H9 (cell line): ENCODE measurements around the gene MATK. TPM values are rescaled to one million over a fixed set of nuclear protein-coding genes. Genes with fewer than 3 reads are reported as not detected.

Experiments used
- DNase-seq: peaks from one replicate; pipeline ENCODE4 v3.0.0-alpha.2; 2017
- H2AFZ ChIP-seq: one replicate; pipeline ENCODE4 v1.6.1; 2013; ENCODE audit warnings: mild to moderate bottlenecking, low read length, control low read depth, moderate library complexity
- H2AK5ac ChIP-seq: 2 replicates; pipeline ENCODE4 v1.6.1; 2013; ENCODE audit warnings: low read length, control low read depth, mixed read lengths; ENCODE audit not compliant: insufficient read length
- H2BK120ac ChIP-seq: one replicate; pipeline ENCODE4 v1.6.1; 2013; ENCODE audit warnings: low read depth, mild to moderate bottlenecking, low read length, control low read depth, inconsistent platforms; ENCODE audit not compliant: poor library complexity, severe bottlenecking
- H2BK12ac ChIP-seq: 2 replicates; pipeline ENCODE4 v1.6.1; 2013; ENCODE audit warnings: low read length, control low read depth, mixed read lengths, low read depth; ENCODE audit not compliant: insufficient read length
- H2BK15ac ChIP-seq: 2 replicates; pipeline ENCODE4 v1.6.1; 2013; ENCODE audit warnings: low read depth, low read length, control low read depth
- H2BK20ac ChIP-seq: one replicate; pipeline ENCODE4 v1.6.1; 2013; ENCODE audit warnings: low read depth, mild to moderate bottlenecking, low read length, control low read depth, inconsistent platforms; ENCODE audit not compliant: poor library complexity, severe bottlenecking
- H2BK5ac ChIP-seq: 2 replicates; pipeline ENCODE4 v1.6.1; 2013; ENCODE audit warnings: low read length, control low read depth, mixed read lengths; ENCODE audit not compliant: insufficient read length
- H3K14ac ChIP-seq: 2 replicates; pipeline ENCODE4 v1.6.1; 2013; ENCODE audit warnings: low read length, control low read depth; ENCODE audit not compliant: insufficient read depth
- H3K18ac ChIP-seq: 2 replicates; pipeline ENCODE4 v1.6.1; 2013; ENCODE audit warnings: low read depth, mild to moderate bottlenecking, mixed read lengths, low read length, control low read depth; ENCODE audit not compliant: insufficient read length
- H3K23ac ChIP-seq: 2 replicates; pipeline ENCODE4 v1.6.1; 2013; ENCODE audit warnings: low read length, control low read depth, mixed read lengths, low read depth; ENCODE audit not compliant: insufficient read length
- H3K23me2 ChIP-seq: 2 replicates; pipeline ENCODE4 v1.6.1; 2013; ENCODE audit warnings: low read depth, mild to moderate bottlenecking, mixed read lengths, low read length, control low read depth; ENCODE audit not compliant: insufficient read length, poor library complexity, severe bottlenecking
- H3K27ac ChIP-seq: 2 replicates; pipeline ENCODE4 v1.5.1; 2013; ENCODE audit warnings: low read length, control low read depth, mixed read lengths, low read depth; ENCODE audit not compliant: insufficient read length
- H3K27me3 ChIP-seq: 2 replicates; pipeline ENCODE4 v1.6.1; 2013; ENCODE audit warnings: low read length, control low read depth, inconsistent platforms; ENCODE audit not compliant: insufficient read depth
- H3K4ac ChIP-seq: 2 replicates; pipeline ENCODE4 v1.6.1; 2013; ENCODE audit warnings: low read depth, mild to moderate bottlenecking, control low read depth, inconsistent platforms, low read length, moderate library complexity
- H3K4me1 ChIP-seq: 2 replicates; pipeline ENCODE4 v1.6.1; 2013; ENCODE audit warnings: low read length, control low read depth, inconsistent platforms; ENCODE audit not compliant: insufficient read depth
- H3K4me2 ChIP-seq: 2 replicates; pipeline ENCODE4 v1.6.1; 2013; ENCODE audit warnings: low read length, control low read depth, mixed read lengths; ENCODE audit not compliant: insufficient read length, insufficient read depth
- H3K56ac ChIP-seq: 2 replicates; pipeline ENCODE4 v1.6.1; 2013; ENCODE audit warnings: low read depth, mild to moderate bottlenecking, mixed read lengths, low read length, control low read depth; ENCODE audit not compliant: insufficient read length
- H3K79me1 ChIP-seq: 2 replicates; pipeline ENCODE4 v1.6.1; 2013; ENCODE audit warnings: low read depth, mild to moderate bottlenecking, moderate library complexity, low read length, control low read depth, inconsistent platforms; ENCODE audit not compliant: insufficient read depth, poor library complexity, severe bottlenecking
- H3K79me2 ChIP-seq: 2 replicates; pipeline ENCODE4 v1.6.1; 2013; ENCODE audit warnings: low read length, control low read depth, inconsistent platforms; ENCODE audit not compliant: insufficient read depth
- H3K9ac ChIP-seq: 2 replicates; pipeline ENCODE4 v1.6.1; 2013; ENCODE audit warnings: low read length, control low read depth, mixed read lengths; ENCODE audit not compliant: insufficient read length; ENCODE audit errors: extremely low read depth
- H3K9me3 ChIP-seq: one replicate; pipeline ENCODE4 v1.6.1; 2013; ENCODE audit warnings: low read depth, low read length, inconsistent platforms; ENCODE audit not compliant: control insufficient read depth
- H3T11ph ChIP-seq: one replicate; pipeline ENCODE4 v1.6.1; 2013; ENCODE audit warnings: mild to moderate bottlenecking, low read length, control low read depth, inconsistent platforms
- H4K20me1 ChIP-seq: one replicate; pipeline ENCODE4 v1.6.1; 2013; ENCODE audit not compliant: control insufficient read depth, insufficient read length, insufficient read depth
- H4K5ac ChIP-seq: 2 replicates; pipeline ENCODE4 v1.6.1; 2013; ENCODE audit warnings: low read depth, mild to moderate bottlenecking, mixed read lengths, low read length, control low read depth; ENCODE audit not compliant: insufficient read length
- H4K8ac ChIP-seq: replicated peaks from 2 replicates; pipeline ENCODE4 v1.6.1; 2013; ENCODE audit warnings: low read length, control low read depth, mixed read lengths, low read depth; ENCODE audit not compliant: insufficient read length
- H4K91ac ChIP-seq: 2 replicates; pipeline ENCODE4 v1.6.1; 2013; ENCODE audit warnings: low read depth, mild to moderate bottlenecking, moderate library complexity, mixed read lengths, low read length, control low read depth; ENCODE audit not compliant: insufficient read length
- H3K27ac Mint-ChIP-seq, 3 experiments: 2 replicates in 2 of 3; 3 replicates in 1 of 3; pipeline ENCODE4 v1.8.0; 2020 to 2021; ENCODE audit warnings: mixed read lengths in 3 of 3, mild to moderate bottlenecking in 1 of 3, moderate library complexity in 1 of 3
- H3K27me3 Mint-ChIP-seq: 2 replicates; pipeline ENCODE4 v1.8.0; 2021; ENCODE audit warnings: low read depth, mild to moderate bottlenecking, moderate library complexity, mixed read lengths
- H3K36me3 Mint-ChIP-seq, 3 experiments: 2 replicates in 2 of 3; 3 replicates in 1 of 3; pipeline ENCODE4 v1.8.0; 2020 to 2021; ENCODE audit warnings: low read depth in 3 of 3, mixed read lengths in 3 of 3; ENCODE audit not compliant: insufficient read depth in 1 of 3
- H3K4me1 Mint-ChIP-seq, 2 experiments: 2 replicates each; pipeline ENCODE4 v1.8.0; 2020; ENCODE audit warnings: mixed read lengths in 2 of 2
- H3K4me3 Mint-ChIP-seq, 2 experiments: 2 replicates in 1 of 2; 3 replicates in 1 of 2; pipeline ENCODE4 v1.8.0; 2020 to 2021; ENCODE audit warnings: mild to moderate bottlenecking in 2 of 2, mixed read lengths in 2 of 2, moderate library complexity in 1 of 2
- H3K9me3 Mint-ChIP-seq, 2 experiments: 2 replicates in 1 of 2; 3 replicates in 1 of 2; pipeline ENCODE4 v1.8.0; 2020; ENCODE audit warnings: mild to moderate bottlenecking in 2 of 2, mixed read lengths in 2 of 2, moderate library complexity in 1 of 2
- CTCF ChIP-seq: fragments of 200-600 bp; sonication (generic); conservative IDR thresholded peaks from 3 replicates; pipeline ENCODE4 v1.8.0; 2021; ENCODE audit warnings: antibody characterized with exemption, mild to moderate bottlenecking
- WGBS: extraction: QIAGEN DNeasy Blood & Tissue Kit; methylation state at CpG from one replicate; pipeline ENCODE4 v1.1.7; 2013; ENCODE audit warnings: missing lambda C conversion rate, low lambda C conversion rate, mixed read lengths; ENCODE audit not compliant: insufficient read length; ENCODE audit errors: extremely low coverage; 5-methylcytosine and 5-hydroxymethylcytosine counted together
- total RNA-seq: library from RNA; stranded (reverse); gene quantifications from 2 replicates; pipeline ENCODE4 v1.2.1, GENCODE V29; 2021

MATK gene
- total RNA-seq, 1 experiment from 2014 or later: 13.5 TPM

- no peaks in the 10 kb centered on the region for H4K20me1 ChIP-seq
- no peak overlapping the region for H3T11ph ChIP-seq
- H3K23ac ChIP-seq: no peak overlapping the region
- H2BK20ac ChIP-seq: no peak overlapping the region
- Mint-ChIP-seq H3K4me1 (peaks cover 3 to 6% of the 10 kb centered on the region in 2 experiments; a peak in 3 of 4 replicates), H3K36me3 (no peaks in the 10 kb centered on the region; a peak in 1 of 7 replicates), H3K27ac (no peak overlapping the region), H3K9me3 (peaks cover 7 to 17% of the 10 kb centered on the region in 2 experiments), H3K4me3 (no peak overlapping the region), H3K27me3 (peaks cover 44% of the 10 kb centered on the region)
- H3K79me1 ChIP-seq: no peaks in the 10 kb centered on the region
- H3K4ac ChIP-seq: no peak overlapping the region
- no peak overlapping the region for H3K18ac ChIP-seq
- no peak overlapping the region for H4K5ac ChIP-seq
- WGBS: no CpG with 5 or more reads among the region's 3 CpGs
- no peaks in the 10 kb centered on the region for H3K4me1 ChIP-seq
- H2BK120ac ChIP-seq: no peak overlapping the region
- H2AK5ac ChIP-seq: no peak overlapping the region
- no peak overlapping the region for H4K8ac ChIP-seq
- TF ChIP-seq CTCF: no peak
- H2BK15ac ChIP-seq: no peak overlapping the region
- H2BK5ac ChIP-seq: no peak overlapping the region
- H4K91ac ChIP-seq: no peak overlapping the region
- H3K4me2 ChIP-seq: no peak overlapping the region
- H2AFZ ChIP-seq: no peak overlapping the region
- no peaks in the 10 kb centered on the region for H3K79me2 ChIP-seq
- no peak for DNase-seq
- H3K56ac ChIP-seq: no peak overlapping the region
- H3K27me3 ChIP-seq: no peaks in the 10 kb centered on the region
- H3K14ac ChIP-seq: no peak overlapping the region; the same call in 1 of the 2 replicates
- no peak overlapping the region for H3K27ac ChIP-seq
- H3K9ac ChIP-seq: no peak overlapping the region
- H2BK12ac ChIP-seq: no peak overlapping the region
- no peaks in the 10 kb centered on the region for H3K9me3 ChIP-seq
- H3K23me2 ChIP-seq: no peaks in the 10 kb centered on the region
These were observed 7.6 kb upstream of the MATK start for GRCh38 chr19:3793799-3794198.
